Thyroid gland (tissue), 4 donors: ENCODE data around the gene ST6GALNAC3.

ENCODE experiments used
- CTCF ChIP-seq, 6 experiments: fragments of 200-600 bp in 3 of 6; fragments of 450-650 bp in 3 of 6; sonication (generic) in 3 of 6; IDR thresholded peaks; one replicate each; pipeline ENCODE4 v1.5.1; 2016 to 2019; ENCODE audit warnings: antibody characterized with exemption in 6 of 6, mild to moderate bottlenecking in 2 of 6, inconsistent platforms in 1 of 6, moderate library complexity in 1 of 6
- POLR2A ChIP-seq, 2 donors: fragments of 450-650 bp; IDR thresholded peaks; one replicate each; pipeline ENCODE4 v1.6.1; 2017; ENCODE audit warnings: antibody characterized with exemption in 2 of 2, mild to moderate bottlenecking in 2 of 2, moderate library complexity in 1 of 2

- TF ChIP-seq CTCF (IDR thresholded peaks at IDR 0.05) (no peak), POLR2A (IDR thresholded peaks at IDR 0.05) (no peak)
These were observed 277.1 kb downstream of the ST6GALNAC3 start for GRCh38 chr1:76351655-76352054.
